MM.1S (cell line): ENCODE data around the gene OR1J2.
"Not testable (repeated sequence)": the region's sequence is repeated elsewhere in the genome, so short reads cannot be mapped to it uniquely, and the experiment has no call there.

Experiments
- DNase-seq: peaks from one replicate; pipeline ENCODE4 v3.0.0-alpha.2; 2015
- H2AFZ ChIP-seq: fragments of 300-600 bp; sonication (generic); 2 replicates; pipeline ENCODE4 v1.6.0; 2016; ENCODE audit warnings: antibody characterized with exemption, low read length
- H3F3A ChIP-seq: fragments of 300-600 bp; sonication (generic); 2 replicates; pipeline ENCODE4 v1.6.1; 2016; ENCODE audit warnings: mild to moderate bottlenecking, antibody characterized with exemption, low read length, moderate library complexity, mixed read lengths; ENCODE audit not compliant: insufficient read depth
- H3K27ac ChIP-seq: fragments of 300-600 bp; sonication (generic); 2 replicates; pipeline ENCODE4 v1.5.1; 2016; ENCODE audit warnings: mild to moderate bottlenecking, low read length
- H3K27me3 ChIP-seq: fragments of 300-600 bp; sonication (generic); replicated peaks from 2 replicates; pipeline ENCODE4 v1.6.0; 2016; ENCODE audit warnings: low read length; ENCODE audit not compliant: insufficient read depth
- H3K36me3 ChIP-seq: fragments of 300-600 bp; sonication (generic); replicated peaks from 2 replicates; pipeline ENCODE4 v1.6.1; 2016; ENCODE audit warnings: mild to moderate bottlenecking, low read length, mixed read lengths; ENCODE audit not compliant: insufficient read depth
- H3K4me1 ChIP-seq: fragments of 300-600 bp; sonication (generic); 2 replicates; pipeline ENCODE4 v1.6.1; 2016; ENCODE audit warnings: low read length, mixed read lengths
- H3K4me2 ChIP-seq: fragments of 300-600 bp; sonication (generic); 2 replicates; pipeline ENCODE4 v1.6.0; 2016; ENCODE audit warnings: low read depth, low read length
- H3K4me3 ChIP-seq: fragments of 300-600 bp; sonication (generic); 2 replicates; pipeline ENCODE4 v1.5.1; 2016; ENCODE audit warnings: low read length, mixed read lengths
- H3K79me2 ChIP-seq: fragments of 300-600 bp; sonication (generic); 2 replicates; pipeline ENCODE4 v1.6.1; 2016; ENCODE audit warnings: mixed run types, low read length, mixed read lengths
- H3K9ac ChIP-seq: fragments of 300-600 bp; sonication (generic); 2 replicates; pipeline ENCODE4 v1.6.1; 2016; ENCODE audit warnings: low read length, mixed read lengths
- H3K9me2 ChIP-seq: fragments of 300-600 bp; sonication (generic); replicated peaks from 2 replicates; pipeline ENCODE4 v1.6.1; 2016; ENCODE audit warnings: mild to moderate bottlenecking, low read length, mixed read lengths; ENCODE audit not compliant: insufficient read depth
- H3K9me3 ChIP-seq: fragments of 300-600 bp; sonication (generic); replicated peaks from 2 replicates; pipeline ENCODE4 v1.6.1; 2016; ENCODE audit warnings: mild to moderate bottlenecking, low read length, mixed read lengths; ENCODE audit not compliant: insufficient read depth
- H4K20me1 ChIP-seq: fragments of 300-600 bp; sonication (generic); 2 replicates; pipeline ENCODE4 v1.6.1; 2016; ENCODE audit warnings: mild to moderate bottlenecking, low read length, moderate library complexity, mixed read lengths; ENCODE audit not compliant: insufficient read depth
- CTCF ChIP-seq: fragments of 300-600 bp; sonication (generic); IDR thresholded peaks from 2 replicates; pipeline ENCODE4 v1.5.1; 2016; ENCODE audit warnings: antibody characterized with exemption, low read length, mixed read lengths
- EZH2 ChIP-seq: fragments of 300-600 bp; sonication (generic); optimal IDR thresholded peaks from 2 replicates; pipeline ENCODE3; 2017; ENCODE audit warnings: low read depth, mild to moderate bottlenecking, antibody characterized with exemption, low read length, mixed read lengths
- EZH2phosphoT487 ChIP-seq: fragments of 300-600 bp; sonication (generic); IDR thresholded peaks from 2 replicates; pipeline ENCODE4 v1.6.1; 2018; ENCODE audit warnings: antibody characterized with exemption, low read length

OR1J2 gene

GRCh38 chr9:122536134-122536533 is 25.5 kb downstream of the OR1J2 start:
- no peaks in the 10 kb centered on the region for H3K36me3 ChIP-seq
- no peak overlapping the region for H2AFZ ChIP-seq
- no peaks in the 10 kb centered on the region for H3K4me1 ChIP-seq
- no peaks in the 10 kb centered on the region for H3K9me2 ChIP-seq
- no peaks in the 10 kb centered on the region for H3F3A ChIP-seq
- no peaks in the 10 kb centered on the region for H3K27me3 ChIP-seq
- H3K79me2 ChIP-seq = no peaks in the 10 kb centered on the region
- H3K4me2 ChIP-seq = no peak overlapping the region
- H4K20me1 ChIP-seq = no peaks in the 10 kb centered on the region
- DNase-seq = no peak
- H3K27ac ChIP-seq = no peak overlapping the region
- H3K4me3 ChIP-seq = no peak overlapping the region
- H3K9ac ChIP-seq = no peak overlapping the region
- TF ChIP-seq CTCF (no peak), EZH2 (no peak), EZH2phosphoT487 (no peak)
- no peaks in the 10 kb centered on the region for H3K9me3 ChIP-seq

GRCh38 chr9:122537066-122537465 is 26.5 kb downstream of the OR1J2 start:
- H3K9me3 ChIP-seq, H3K9me2 ChIP-seq, DNase-seq, H3K9ac ChIP-seq, H3K4me1 ChIP-seq, H3K4me3 ChIP-seq, H4K20me1 ChIP-seq, H3K4me2 ChIP-seq, H3K36me3 ChIP-seq, H3K79me2 ChIP-seq, H3K27ac ChIP-seq, H3K27me3 ChIP-seq, H2AFZ ChIP-seq, H3F3A ChIP-seq: not testable (repeated sequence)

GRCh38 chr9:122538757-122539156 is 28.2 kb downstream of the OR1J2 start:
- Histone ChIP-seq H3K4me3 (no peak overlapping the region), H3K9me2 (no peaks in the 10 kb centered on the region), H3K9me3 (no peaks in the 10 kb centered on the region), H3K27ac (no peak overlapping the region), H3K9ac (no peak overlapping the region), H3K4me1 (no peaks in the 10 kb centered on the region), H3K79me2 (no peaks in the 10 kb centered on the region), H2AFZ (no peak overlapping the region), H3K27me3 (no peaks in the 10 kb centered on the region), H3K4me2 (no peak overlapping the region), H3K36me3 (no peaks in the 10 kb centered on the region), H4K20me1 (no peaks in the 10 kb centered on the region), H3F3A (no peaks in the 10 kb centered on the region)
- no peak for TF ChIP-seq EZH2
- TF ChIP-seq CTCF = no peak
- TF ChIP-seq EZH2phosphoT487 = no peak
- no peak for DNase-seq

- H3K9me2 ChIP-seq = no peaks in the 10 kb centered on the region
- H3K4me3 ChIP-seq = no peak overlapping the region
- no peaks in the 10 kb centered on the region for H3K9me3 ChIP-seq
- no peaks in the 10 kb centered on the region for H3K36me3 ChIP-seq
- no peak overlapping the region for H3K9ac ChIP-seq
- no peaks in the 10 kb centered on the region for H3K27me3 ChIP-seq
- no peak for DNase-seq
- H2AFZ ChIP-seq = no peak overlapping the region
- no peaks in the 10 kb centered on the region for H3K79me2 ChIP-seq
- no peaks in the 10 kb centered on the region for H3F3A ChIP-seq
- no peak for TF ChIP-seq EZH2phosphoT487
- TF ChIP-seq EZH2 = no peak
- no peak for TF ChIP-seq CTCF
- H4K20me1 ChIP-seq = no peaks in the 10 kb centered on the region
- H3K27ac ChIP-seq = no peak overlapping the region
- no peak overlapping the region for H3K4me2 ChIP-seq
- no peaks in the 10 kb centered on the region for H3K4me1 ChIP-seq
Observed at GRCh38 chr9:122546196-122546595, 35.6 kb downstream of the OR1J2 start.
